Measurements from ENCODE around the gene SH2D5. TPM values are rescaled to one million over a fixed set of nuclear protein-coding genes. Genes with fewer than 3 reads are reported as not detected.
"Not testable (repeated sequence)": the region's sequence is repeated elsewhere in the genome, so short reads cannot be mapped to it uniquely, and the experiment has no call there.

The SH2D5 gene
- total RNA-seq, 1 experiment from 2014 or later, result 44.9 TPM

DNA sequence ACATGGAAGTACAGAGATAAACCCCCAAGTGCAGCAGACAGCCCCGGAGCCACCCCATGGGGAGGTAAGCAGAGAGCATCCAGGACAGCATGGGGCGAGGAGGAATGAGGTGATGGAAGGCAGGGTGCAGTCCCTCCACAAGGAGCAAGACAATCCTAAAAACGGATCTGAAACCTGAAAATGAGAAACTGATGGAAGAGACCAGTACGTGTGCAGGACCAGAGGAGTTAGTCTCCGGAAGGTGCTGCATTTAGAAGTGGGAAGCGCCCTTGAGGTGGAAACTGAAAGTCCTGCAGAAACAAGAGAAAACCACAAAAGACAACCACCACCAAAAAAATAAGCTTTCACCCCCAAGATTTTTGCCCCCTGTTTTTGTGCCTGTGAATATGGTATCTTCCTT lies 53.9 kb downstream of the SH2D5 start:
- in situ Hi-C loops (cut with HindIII; ENCODE audit: low sequenced_read_pairs), result no loop called here
- DNase-seq (ENCODE audit: low spot score), result no peak

GRCh38 chr1:20673626-20674025 lies 58.9 kb downstream of the SH2D5 start:
- DNase-seq (ENCODE audit: low spot score); in situ Hi-C loops (cut with HindIII; ENCODE audit: low sequenced_read_pairs): not testable (repeated sequence)

GRCh38 chr1:20672265-20672632 lies 60.3 kb downstream of the SH2D5 start:
- in situ Hi-C loops (cut with HindIII; ENCODE audit: low sequenced_read_pairs), result no loop called here
- DNase-seq (ENCODE audit: low spot score), result no peak

DNA sequence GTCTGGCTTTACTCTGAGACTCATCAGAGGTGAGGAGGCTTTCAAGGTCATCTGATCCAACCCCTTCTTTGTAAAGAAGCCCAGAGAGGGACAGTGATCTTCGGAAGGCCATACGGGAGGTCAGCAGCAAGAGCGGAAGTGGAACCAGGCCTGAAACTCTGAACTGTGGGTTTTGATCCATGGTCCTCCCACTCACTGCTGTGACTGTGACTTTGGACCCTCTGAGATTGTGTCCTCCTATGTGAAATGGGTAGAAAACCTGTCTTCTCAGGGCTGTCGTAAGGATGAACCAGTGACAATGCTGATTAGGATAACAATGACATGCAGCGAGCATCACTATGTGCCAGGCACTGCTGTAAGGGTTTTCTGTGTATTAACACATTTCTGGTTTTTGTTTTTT lies 61.6 kb downstream of the SH2D5 start:
- no peak for DNase-seq (ENCODE audit: low spot score)
- in situ Hi-C loops (cut with HindIII; ENCODE audit: low sequenced_read_pairs), result no loop called here

Other genes with a start within 250 kb of the SH2D5 start
- not detected in 2 replicates for gene CAMK2N1, start 246.5 kb downstream of the SH2D5 start, total RNA-seq (2014; rRNA removed; shearing (Covaris generic))
- gene MUL1, start 224.6 kb downstream of the SH2D5 start, total RNA-seq (2014; rRNA removed; shearing (Covaris generic)), result 13.3 and 22.3 TPM in 2 replicates
- gene FAM43B, start 180.1 kb downstream of the SH2D5 start, total RNA-seq (2014; rRNA removed; shearing (Covaris generic)), result 0.31 and 1.4 TPM in 2 replicates
- gene CDA, start 143.6 kb downstream of the SH2D5 start, total RNA-seq (2014; rRNA removed; shearing (Covaris generic)), result not detected in 2 replicates
- 53.3 and 57.1 TPM in 2 replicates for gene PINK1, start 99.2 kb downstream of the SH2D5 start, total RNA-seq (2014; rRNA removed; shearing (Covaris generic))
- 389 and 401 TPM in 2 replicates for gene DDOST, start 71.3 kb downstream of the SH2D5 start, total RNA-seq (2014; rRNA removed; shearing (Covaris generic))
- 0.43 and 1.4 TPM in 2 replicates for gene KIF17, start 14.7 kb downstream of the SH2D5 start, total RNA-seq (2014; rRNA removed; shearing (Covaris generic))
- gene HP1BP3, start 54.6 kb upstream of the SH2D5 start, total RNA-seq (2014; rRNA removed; shearing (Covaris generic)), result 194 and 276 TPM in 2 replicates

All from G401 (cell line).